HepG2 (cell line): ENCODE measurements around the gene GPAM. TPM values are rescaled to one million over a fixed set of nuclear protein-coding genes. Genes with fewer than 3 reads are reported as not detected.
A peak's percentile ranks its signal among the peaks of the same experiment; 100 is the strongest.

Source experiments
- CC2D1A ChIP-seq: sonication (generic); formaldehyde crosslinking; IDR thresholded peaks from 2 replicates; pipeline ENCODE4 v1.8.1; 2023; ENCODE audit warnings: mild to moderate bottlenecking, missing genetic modification reagents
- CENPT ChIP-seq: sonication (generic); formaldehyde crosslinking; IDR thresholded peaks from 2 replicates; pipeline ENCODE4 v1.8.0; 2022; ENCODE audit warnings: low read depth, mild to moderate bottlenecking, moderate library complexity, missing genetic modification reagents
- EP300 ChIP-seq, 3 experiments: sonication (generic) in 1 of 3; formaldehyde crosslinking in 1 of 3; IDR thresholded peaks; 2 replicates each; pipeline versions ENCODE4 v1.5.1 to v1.6.1; 2011 to 2020; ENCODE audit warnings: low read depth in 2 of 3, low read length in 2 of 3, borderline replicate concordance in 1 of 3, improper control_type of control experiment in 1 of 3, mild to moderate bottlenecking in 1 of 3, missing genetic modification reagents in 1 of 3, moderate library complexity in 1 of 3
- FOXJ3 ChIP-seq: sonication (generic); formaldehyde crosslinking; IDR thresholded peaks from 2 replicates; pipeline ENCODE4 v1.4.0; 2020; ENCODE audit warnings: missing genetic modification reagents, mild to moderate bottlenecking, borderline replicate concordance
- HIVEP1 ChIP-seq: sonication (generic); formaldehyde crosslinking; IDR thresholded peaks from 2 replicates; pipeline ENCODE4 v1.4.0; 2020; ENCODE audit warnings: mild to moderate bottlenecking, missing genetic modification reagents
- KIAA2018 ChIP-seq: sonication (generic); formaldehyde crosslinking; IDR thresholded peaks from 2 replicates; pipeline ENCODE4 v1.5.0; 2020; ENCODE audit warnings: mild to moderate bottlenecking, missing genetic modification reagents, borderline replicate concordance
- MAFK ChIP-seq, 2 experiments: IDR thresholded peaks in 1 of 2; conservative IDR thresholded peaks in 1 of 2; 2 replicates each; pipeline ENCODE4 v1.6.1; 2011; ENCODE audit warnings: improper control_type of control experiment in 2 of 2, low read length in 2 of 2
- MATR3 ChIP-seq: sonication (generic); formaldehyde crosslinking; IDR thresholded peaks from 2 replicates; pipeline ENCODE4 v1.4.0; 2020; ENCODE audit warnings: missing genetic modification reagents
- MLX ChIP-seq: IDR thresholded peaks from 2 replicates; pipeline ENCODE4 v1.6.1; 2016
- RAD21 ChIP-seq: fragments of 450-650 bp; formaldehyde crosslinking; IDR thresholded peaks from 2 replicates; pipeline ENCODE4 v1.5.0; 2020; ENCODE audit warnings: mild to moderate bottlenecking
- SIX1 ChIP-seq: sonication (generic); formaldehyde crosslinking; IDR thresholded peaks from 2 replicates; pipeline ENCODE4 v1.4.0; 2020; ENCODE audit warnings: missing genetic modification reagents, borderline replicate concordance
- SP140L ChIP-seq: sonication (generic); formaldehyde crosslinking; IDR thresholded peaks from 2 replicates; pipeline ENCODE4 v1.4.0; 2020; ENCODE audit warnings: missing genetic modification reagents, borderline replicate concordance
- ZNF10 ChIP-seq: sonication (generic); formaldehyde crosslinking; IDR thresholded peaks from 2 replicates; pipeline ENCODE4 v1.4.0; 2020; ENCODE audit warnings: mild to moderate bottlenecking, low read depth, missing genetic modification reagents, borderline replicate concordance
- ZNF275 ChIP-seq: sonication (generic); formaldehyde crosslinking; IDR thresholded peaks from 2 replicates; pipeline ENCODE4 v1.8.0; 2022; ENCODE audit warnings: missing genetic modification reagents, mild to moderate bottlenecking, inconsistent platforms, borderline replicate concordance
- ZNF782 ChIP-seq: sonication (generic); formaldehyde crosslinking; IDR thresholded peaks from 2 replicates; pipeline ENCODE4 v1.4.0; 2020; ENCODE audit warnings: missing genetic modification reagents, mild to moderate bottlenecking, borderline replicate concordance
- ZSCAN5A ChIP-seq: sonication (generic); formaldehyde crosslinking; IDR thresholded peaks from 2 replicates; pipeline ENCODE4 v1.8.0; 2022; ENCODE audit warnings: mild to moderate bottlenecking, missing genetic modification reagents, borderline replicate concordance
- polyA plus RNA-seq, 8 experiments: library from polyadenylated mRNA; depleted of rRNA in 3 of 8; stranded (reverse) in 7 of 8; unstranded in 1 of 8; fragments of >200 nt; fragmentation: Illumina TruSeq in 4 of 8; extraction: Trizol in 4 of 8; gene quantifications; 2 replicates each; pipeline versions ENCODE4 v1.2.1 to v1.2.3, GENCODE V29; 2011 to 2016; ENCODE audit warnings: low read depth in 4 of 8, missing spikeins in 1 of 8, mixed read lengths in 1 of 8; ENCODE audit not compliant: insufficient read depth in 1 of 8
- total RNA-seq, 5 experiments: library from RNA; depleted of rRNA; stranded (reverse); fragments of >200 nt; fragmentation: Illumina TruSeq; extraction: Trizol; gene quantifications; 2 replicates each; pipeline ENCODE4 v1.2.3, GENCODE V29; 2016; ENCODE audit warnings: low read depth in 1 of 5

Gene GPAM
- total and polyA plus RNA-seq, 2 of the 13 experiments (the other 11 are each of a cell fraction or from before 2014, with no cell fraction given): 36.8 to 140 TPM

GRCh38 chr10:112224933-112225529, 41.5 kb upstream of the GPAM start (continued):
- TF ChIP-seq ZNF275 (CRISPR knock-in tag): no peak
- TF ChIP-seq MLX: no peak
- no peak for TF ChIP-seq CENPT (CRISPR knock-in tag)
- no peak for TF ChIP-seq CC2D1A (CRISPR knock-in tag)
- no peak for TF ChIP-seq SIX1 (CRISPR knock-in tag)
- no peak for TF ChIP-seq EP300 (IDR thresholded peaks at IDR 0.05; ENCODE audit: low read depth in 2 of 2, low read length in 2 of 2)
- 0 out of 2 replicates have a peak, but pooled peaks have one; percentile 10 for TF ChIP-seq EP300 (CRISPR knock-in tag; IDR thresholded peaks at IDR 0.05; ENCODE audit: borderline replicate concordance)
- TF ChIP-seq KIAA2018 (CRISPR knock-in tag): no peak
- TF ChIP-seq ZNF10 (CRISPR knock-in tag): no peak
- no peak for TF ChIP-seq RAD21 (CRISPR knock-in tag)
- TF ChIP-seq FOXJ3: no peak
- no peak for TF ChIP-seq MATR3 (CRISPR knock-in tag)
- no peak for TF ChIP-seq MAFK (conservative IDR thresholded peaks at IDR 0.05 in 1 of 2, IDR thresholded peaks at IDR 0.05 in 1 of 2; ENCODE audit: low read length in 2 of 2)
- TF ChIP-seq HIVEP1 (CRISPR knock-in tag): 0 out of 2 replicates have a peak, but pooled peaks have one; percentile 46
- no peak for TF ChIP-seq SP140L (CRISPR knock-in tag)
- TF ChIP-seq ZSCAN5A (CRISPR knock-in tag): no peak
- no peak for TF ChIP-seq ZNF782
